Tibial artery (tissue), 4 donors: Measurements from ENCODE around the gene UGCG.

Source experiments
- DNase-seq, 2 donors: peaks; one replicate each; pipeline ENCODE4 v3.0.0-alpha.2; 2019
- H3K27ac ChIP-seq, 2 donors: fragments of 200-600 bp; sonication (generic) in 1 of 2; 1 replicate in 1 of 2; 2 replicates in 1 of 2; pipeline ENCODE4 v1.5.1; 2018 to 2019; ENCODE audit warnings: mild to moderate bottlenecking in 1 of 2
- H3K27me3 ChIP-seq, 2 donors: fragments of 200-600 bp; sonication (generic) in 1 of 2; one replicate each; pipeline versions ENCODE4 v1.5.1 to v1.6.0; 2016 to 2019
- H3K36me3 ChIP-seq, 3 donors: fragments of 200-600 bp; sonication (generic) in 2 of 3; one replicate each; pipeline ENCODE4 v1.5.1; 2016 to 2019; ENCODE audit warnings: mild to moderate bottlenecking in 2 of 3
- H3K4me1 ChIP-seq, 4 donors: fragments of 200-600 bp; sonication (generic) in 2 of 4; 1 replicate in 3 of 4; 2 replicates in 1 of 4; pipeline ENCODE4 v1.5.1; 2016 to 2019
- H3K4me3 ChIP-seq, 2 donors: fragments of 200-600 bp; sonication (generic) in 1 of 2; 1 replicate in 1 of 2; 2 replicates in 1 of 2; pipeline ENCODE4 v1.5.1; 2018 to 2019; ENCODE audit warnings: mild to moderate bottlenecking in 2 of 2
- H3K9me3 ChIP-seq, 3 donors: fragments of 200-600 bp; sonication (generic) in 1 of 3; one replicate each; pipeline ENCODE4 v1.5.1; 2016 to 2019
- CTCF ChIP-seq, 2 experiments: fragments of 200-600 bp in 1 of 2; fragments of 450-650 bp in 1 of 2; IDR thresholded peaks; one replicate each; pipeline ENCODE4 v1.5.1; 2017 to 2019; ENCODE audit warnings: antibody characterized with exemption in 2 of 2, mild to moderate bottlenecking in 1 of 2, moderate library complexity in 1 of 2
- intact Hi-C: fragments of 100-400 bp; cut with DNase I; formaldehyde crosslinking; loops from one replicate; pipeline ENCODE4 v1.15.0; 2023; ENCODE audit warnings: low total_unique reads

Gene UGCG

GRCh38 chr9:111891910-111892499 is 4.6 kb upstream of the UGCG start:
- Histone ChIP-seq H3K27me3 (no peaks in the 10 kb centered on the region), H3K4me1 (peaks cover 0 to 7% (median 0%) of the 10 kb centered on the region in 4 donors), H3K36me3 (no peaks in the 10 kb centered on the region), H3K27ac (no peak overlapping the region), H3K9me3 (no peaks in the 10 kb centered on the region), H3K4me3 (no peak overlapping the region)
- DNase-seq: no peak
- intact Hi-C loops: loop anchor here (10.0 kb wide), 1 partner anchor 173 kb away; no protein-coding TSS in a partner anchor
- TF ChIP-seq CTCF (IDR thresholded peaks at IDR 0.05): no peak

DNA sequence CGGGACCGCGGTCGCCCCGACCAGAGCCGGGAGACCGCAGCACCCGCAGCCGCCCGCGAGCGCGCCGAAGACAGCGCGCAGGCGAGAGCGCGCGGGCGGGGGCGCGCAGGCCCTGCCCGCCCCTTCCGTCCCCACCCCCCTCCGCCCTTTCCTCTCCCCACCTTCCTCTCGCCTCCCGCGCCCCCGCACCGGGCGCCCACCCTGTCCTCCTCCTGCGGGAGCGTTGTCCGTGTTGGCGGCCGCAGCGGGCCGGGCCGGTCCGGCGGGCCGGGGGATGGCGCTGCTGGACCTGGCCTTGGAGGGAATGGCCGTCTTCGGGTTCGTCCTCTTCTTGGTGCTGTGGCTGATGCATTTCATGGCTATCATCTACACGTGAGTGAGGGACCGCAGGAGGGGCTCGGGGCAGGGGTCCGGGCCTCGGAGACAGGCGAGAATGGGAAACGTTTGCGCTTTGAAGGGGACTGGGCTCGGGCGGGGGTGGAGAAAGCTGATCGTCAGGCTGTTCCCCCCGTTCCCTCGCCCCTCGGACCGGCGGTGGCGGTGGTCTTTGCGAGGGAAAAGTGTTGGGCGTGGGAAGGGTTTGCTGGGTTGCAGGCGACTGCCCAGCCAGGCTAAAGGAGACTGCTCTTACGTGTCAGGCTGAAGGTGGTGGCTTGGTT is 457 bp downstream of the UGCG start:
- peak in 1 of 2 experiments; percentile 21 for TF ChIP-seq CTCF (IDR thresholded peaks at IDR 0.05)
- H3K4me1 ChIP-seq: peaks cover 0 to 45% (median 24%) of the 10 kb centered on the region in 4 donors
- intact Hi-C loops: loop anchor here (5.0 to 10.0 kb wide), 2 partner anchors 168 to 435 kb away; partner anchors contain the start of gene PTBP3

GRCh38 chr9:111897601-111898137 is 1.1 kb downstream of the UGCG start:
- no peaks in the 10 kb centered on the region for H3K9me3 ChIP-seq
- no peaks in the 10 kb centered on the region for H3K36me3 ChIP-seq
- peak overlapping the region; percentile 92 to 94 for H3K4me3 ChIP-seq
- H3K27ac ChIP-seq: peak overlapping the region; percentile 93 to 94
- no peak for DNase-seq
- intact Hi-C loops: loop anchor here (5.0 to 10.0 kb wide), 2 partner anchors 167 to 435 kb away; partner anchors contain the start of gene PTBP3
- H3K27me3 ChIP-seq: no peaks in the 10 kb centered on the region
- TF ChIP-seq CTCF (IDR thresholded peaks at IDR 0.05): no peak
- H3K4me1 ChIP-seq: peaks cover 0 to 51% (median 29%) of the 10 kb centered on the region in 4 donors

More for the DNA sequence above, 457 bp downstream of the UGCG start:
- Histone ChIP-seq H3K36me3 (no peaks in the 10 kb centered on the region), H3K9me3 (no peaks in the 10 kb centered on the region), H3K4me3 (peak overlapping the region; percentile 92 to 94), H3K27ac (peak overlapping the region; percentile 93 to 94), H3K27me3 (no peaks in the 10 kb centered on the region)
- peak; percentile 52 to 83 for DNase-seq

- Histone ChIP-seq H3K27ac (peak overlapping the region; percentile 93 to 94), H3K36me3 (no peaks in the 10 kb centered on the region), H3K27me3 (no peaks in the 10 kb centered on the region), H3K4me3 (peak overlapping the region; percentile 92 to 94), H3K4me1 (peaks cover 0 to 59% (median 36%) of the 10 kb centered on the region in 4 donors), H3K9me3 (no peaks in the 10 kb centered on the region)
- TF ChIP-seq CTCF (IDR thresholded peaks at IDR 0.05): no peak
- no peak for DNase-seq
- intact Hi-C loops: loop anchor here (5.0 to 10.0 kb wide), 2 partner anchors 166 to 434 kb away; partner anchors contain the start of gene PTBP3
Measured at GRCh38 chr9:111898331-111899096, 1.9 kb downstream of the UGCG start.

DNA sequence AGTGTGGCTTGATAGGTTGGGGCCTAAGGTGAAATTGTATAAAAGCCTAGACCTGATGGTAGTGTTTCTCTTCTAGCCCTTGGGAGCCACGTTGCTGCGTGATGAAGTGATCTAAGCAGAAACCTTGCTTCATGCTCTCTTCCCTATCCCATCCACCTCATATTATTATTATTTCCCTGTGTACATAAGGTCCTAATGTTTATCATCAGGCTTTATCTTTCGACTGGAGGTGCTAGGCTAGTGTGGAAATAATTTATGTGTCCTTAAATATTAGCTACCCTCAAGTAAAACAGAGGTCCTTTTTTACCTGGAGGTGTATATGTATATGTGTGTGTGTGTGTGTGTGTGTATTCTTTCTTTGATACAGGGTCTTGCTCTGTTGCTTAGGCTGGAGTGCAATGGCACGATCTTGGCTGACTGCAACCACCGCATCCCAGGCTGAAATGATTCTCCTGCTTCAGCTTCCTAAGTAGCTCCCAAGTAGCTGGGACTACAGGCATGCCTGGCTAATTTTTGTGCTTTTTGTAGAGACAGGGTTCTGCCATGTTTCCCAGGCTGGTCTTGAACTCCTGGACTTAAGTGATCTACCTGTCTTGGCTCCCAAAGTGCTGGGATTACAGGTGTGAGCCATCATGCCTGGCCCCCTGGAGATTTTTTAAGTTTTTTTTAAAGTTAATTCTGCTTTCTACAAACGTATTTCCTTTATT is 3.7 kb downstream of the UGCG start:
- no peak for DNase-seq
- H3K36me3 ChIP-seq: no peaks in the 10 kb centered on the region
- peaks cover 0 to 69% (median 43%) of the 10 kb centered on the region in 4 donors for H3K4me1 ChIP-seq
- no peak overlapping the region for H3K27ac ChIP-seq
- no peak overlapping the region for H3K4me3 ChIP-seq
- no peak for TF ChIP-seq CTCF (IDR thresholded peaks at IDR 0.05)
- intact Hi-C loops: loop anchor here (10.0 kb wide), 1 partner anchor 64 kb away; no protein-coding TSS in a partner anchor
- H3K27me3 ChIP-seq: no peaks in the 10 kb centered on the region
- H3K9me3 ChIP-seq: no peaks in the 10 kb centered on the region
